AG10803 (cell line): Measurements from ENCODE around the gene CLIC4.

Source experiments
- DNase-seq: peaks from one replicate; pipeline ENCODE4 v3.0.0; 2010; ENCODE audit warnings: low read depth
- H3K4me3 ChIP-seq: 2 replicates; pipeline ENCODE4 v1.5.1; 2011; ENCODE audit warnings: mild to moderate bottlenecking, low read length, control low read depth
- TF ChIP-seq, protein P1 (sequence below): conservative IDR thresholded peaks from 2 replicates; pipeline ENCODE4 v1.5.1; 2011; ENCODE audit warnings: mild to moderate bottlenecking, low read length, control low read depth, inconsistent platforms

The CLIC4 gene

DNA sequence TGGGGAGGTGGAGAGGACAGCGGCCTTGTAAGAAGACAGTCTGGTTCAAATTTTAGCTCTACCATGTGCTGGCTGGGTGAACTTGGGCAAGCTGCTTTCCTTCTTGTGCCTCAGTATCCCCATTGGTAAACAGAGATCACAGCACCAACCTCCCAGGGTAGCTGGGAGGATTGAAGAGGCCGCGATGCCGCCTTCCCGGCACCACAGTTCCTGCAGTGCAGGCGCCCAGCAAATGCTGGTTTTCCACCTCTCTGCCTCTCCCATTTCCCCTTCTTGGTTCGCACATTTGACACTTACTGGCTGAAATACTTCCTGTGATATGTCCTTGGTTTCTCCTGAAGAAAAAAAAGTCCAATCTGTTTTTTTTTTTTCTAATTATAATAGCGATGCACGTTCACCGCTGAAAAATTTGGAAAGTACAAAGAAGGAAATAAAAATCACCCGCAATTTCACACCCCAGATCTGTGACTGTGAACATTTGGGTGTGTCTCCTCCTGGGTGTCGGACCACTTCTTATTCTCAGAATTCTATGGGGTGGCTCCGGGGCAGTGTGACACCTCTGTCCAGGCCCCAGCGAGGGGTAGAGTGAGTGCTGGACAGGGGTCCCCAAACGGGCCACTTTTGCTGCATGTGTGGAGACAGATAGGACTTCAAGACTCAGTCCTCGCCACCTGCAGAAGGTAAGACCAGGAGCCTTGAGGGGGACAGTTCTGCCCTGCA, 111.7 kb downstream of the CLIC4 start:
- TF ChIP-seq, protein P1, sequence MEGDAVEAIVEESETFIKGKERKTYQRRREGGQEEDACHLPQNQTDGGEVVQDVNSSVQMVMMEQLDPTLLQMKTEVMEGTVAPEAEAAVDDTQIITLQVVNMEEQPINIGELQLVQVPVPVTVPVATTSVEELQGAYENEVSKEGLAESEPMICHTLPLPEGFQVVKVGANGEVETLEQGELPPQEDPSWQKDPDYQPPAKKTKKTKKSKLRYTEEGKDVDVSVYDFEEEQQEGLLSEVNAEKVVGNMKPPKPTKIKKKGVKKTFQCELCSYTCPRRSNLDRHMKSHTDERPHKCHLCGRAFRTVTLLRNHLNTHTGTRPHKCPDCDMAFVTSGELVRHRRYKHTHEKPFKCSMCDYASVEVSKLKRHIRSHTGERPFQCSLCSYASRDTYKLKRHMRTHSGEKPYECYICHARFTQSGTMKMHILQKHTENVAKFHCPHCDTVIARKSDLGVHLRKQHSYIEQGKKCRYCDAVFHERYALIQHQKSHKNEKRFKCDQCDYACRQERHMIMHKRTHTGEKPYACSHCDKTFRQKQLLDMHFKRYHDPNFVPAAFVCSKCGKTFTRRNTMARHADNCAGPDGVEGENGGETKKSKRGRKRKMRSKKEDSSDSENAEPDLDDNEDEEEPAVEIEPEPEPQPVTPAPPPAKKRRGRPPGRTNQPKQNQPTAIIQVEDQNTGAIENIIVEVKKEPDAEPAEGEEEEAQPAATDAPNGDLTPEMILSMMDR = no peak
- no peak overlapping the region for H3K4me3 ChIP-seq
- DNase-seq = no peak

DNA sequence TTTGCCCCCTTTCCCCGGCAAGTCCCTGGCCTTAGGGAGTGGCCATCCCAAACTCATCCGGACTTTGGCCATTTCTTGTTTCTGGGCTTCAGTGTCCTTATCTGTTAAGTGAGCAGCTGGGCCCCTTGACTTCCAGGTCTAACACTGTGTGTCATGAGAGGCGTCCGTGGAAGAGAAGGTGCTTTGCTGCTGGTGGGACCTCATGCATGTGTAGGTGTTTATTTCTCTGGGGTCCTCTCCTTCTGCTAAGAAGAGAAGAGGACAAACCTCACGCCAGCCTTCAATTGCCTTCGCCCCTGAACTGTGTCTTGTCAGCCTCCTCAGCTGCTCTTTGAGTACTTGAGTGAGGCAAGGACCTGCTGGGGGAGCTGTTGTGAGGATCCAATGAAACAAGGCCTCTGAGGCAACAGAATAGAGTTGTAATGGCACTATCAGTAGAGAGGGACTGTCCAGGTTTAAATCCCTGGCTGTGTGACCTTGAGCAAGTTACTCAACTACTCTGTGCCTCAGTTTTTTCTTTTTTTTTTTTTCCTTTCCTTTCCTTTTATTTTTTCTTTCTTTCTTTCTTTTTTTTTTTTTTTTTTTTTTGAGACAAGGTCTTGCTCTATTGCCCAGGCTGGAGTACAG, 112.4 kb downstream of the CLIC4 start:
- TF ChIP-seq, protein P1 = no peak
- no peak overlapping the region for H3K4me3 ChIP-seq
- no peak for DNase-seq

DNA sequence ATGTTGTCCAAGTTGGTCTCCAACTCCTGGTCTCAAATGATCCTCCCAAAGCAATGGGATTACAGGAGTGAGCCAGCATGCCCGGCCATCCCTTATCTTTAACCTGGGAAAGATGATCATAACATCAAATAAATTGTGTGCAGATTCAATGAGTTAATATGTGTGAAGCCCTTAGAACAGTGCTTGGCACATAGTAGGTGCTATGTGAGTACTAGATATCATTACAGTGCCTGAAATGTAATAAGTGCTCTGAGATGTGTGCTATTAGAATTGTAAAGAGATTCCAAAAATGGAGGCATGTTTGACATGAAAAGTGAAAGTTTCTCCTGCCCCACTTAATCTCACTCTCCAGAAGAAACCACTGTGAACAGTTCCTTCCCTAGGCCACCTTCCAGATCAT, 113.0 kb downstream of the CLIC4 start:
- TF ChIP-seq, protein P1 = no peak

DNA sequence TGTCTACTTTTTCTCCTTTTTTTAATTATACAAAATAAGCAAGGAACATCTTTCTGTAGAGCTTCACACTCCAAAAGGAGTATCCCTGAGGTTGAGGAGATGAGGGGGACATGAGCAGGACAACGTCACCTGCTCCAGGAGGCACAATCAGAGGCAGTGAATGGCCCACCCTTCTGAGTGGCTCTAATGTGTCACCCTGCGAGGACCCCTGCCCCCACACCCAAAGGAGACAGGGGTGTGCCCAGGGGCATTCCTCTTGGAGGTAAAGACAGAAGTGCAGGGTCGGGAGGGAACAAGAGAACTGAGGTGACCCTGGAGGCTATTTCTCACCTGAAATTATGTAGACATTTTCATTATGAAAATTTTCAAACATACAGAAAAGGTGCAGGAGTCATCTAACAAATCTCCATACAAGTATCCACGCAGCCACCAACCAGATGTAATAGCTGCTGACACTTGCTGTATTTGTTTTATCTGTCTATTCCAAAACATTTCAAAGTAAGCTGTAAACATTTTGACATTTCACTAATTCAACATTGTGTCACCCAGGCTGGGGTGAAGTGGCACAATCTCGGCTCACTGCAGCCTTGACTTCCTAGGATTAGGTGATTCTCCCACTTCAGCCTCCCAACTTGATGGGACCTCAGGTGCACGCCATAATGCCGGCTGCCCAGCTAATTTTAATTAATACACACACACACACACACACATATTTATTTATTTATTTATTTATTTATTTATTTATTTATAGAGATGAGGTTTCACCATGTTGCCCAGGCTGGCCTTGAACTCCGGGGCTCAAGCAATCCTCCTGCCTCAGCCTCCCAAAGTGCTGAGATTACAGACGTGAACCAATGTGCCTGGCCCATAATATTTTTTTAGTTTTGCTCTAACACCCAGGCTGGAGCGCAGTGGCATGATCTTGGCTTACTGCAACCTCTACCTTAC, 114.1 kb downstream of the CLIC4 start:
- TF ChIP-seq, protein P1 = no peak

More for the DNA sequence above, 113.0 kb downstream of the CLIC4 start:
- H3K4me3 ChIP-seq = no peak overlapping the region
- DNase-seq = no peak

DNA sequence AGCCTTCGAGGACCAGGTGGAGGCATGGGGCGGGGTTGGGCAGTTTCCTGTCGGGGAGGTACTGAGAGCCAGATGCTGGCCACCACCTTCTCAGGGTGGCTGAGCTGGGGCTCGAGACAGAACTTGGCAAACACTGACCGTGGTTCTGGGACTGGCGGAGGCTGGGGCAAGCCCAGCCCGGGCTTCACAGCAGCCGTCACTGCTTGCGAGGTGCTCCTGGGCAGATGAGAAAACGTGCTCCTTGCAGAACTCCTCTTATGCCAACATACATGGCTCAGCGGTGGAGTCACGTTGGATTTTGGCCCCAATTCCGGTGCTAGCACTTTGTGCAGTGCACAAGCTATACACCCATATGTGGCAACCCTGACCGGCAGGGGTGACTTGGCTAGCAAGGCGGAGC, 115.6 kb downstream of the CLIC4 start:
- TF ChIP-seq, protein P1 = no peak
- no peak for DNase-seq
- no peak overlapping the region for H3K4me3 ChIP-seq

More for the DNA sequence above, 114.1 kb downstream of the CLIC4 start:
- DNase-seq = no peak
- H3K4me3 ChIP-seq = no peak overlapping the region

DNA sequence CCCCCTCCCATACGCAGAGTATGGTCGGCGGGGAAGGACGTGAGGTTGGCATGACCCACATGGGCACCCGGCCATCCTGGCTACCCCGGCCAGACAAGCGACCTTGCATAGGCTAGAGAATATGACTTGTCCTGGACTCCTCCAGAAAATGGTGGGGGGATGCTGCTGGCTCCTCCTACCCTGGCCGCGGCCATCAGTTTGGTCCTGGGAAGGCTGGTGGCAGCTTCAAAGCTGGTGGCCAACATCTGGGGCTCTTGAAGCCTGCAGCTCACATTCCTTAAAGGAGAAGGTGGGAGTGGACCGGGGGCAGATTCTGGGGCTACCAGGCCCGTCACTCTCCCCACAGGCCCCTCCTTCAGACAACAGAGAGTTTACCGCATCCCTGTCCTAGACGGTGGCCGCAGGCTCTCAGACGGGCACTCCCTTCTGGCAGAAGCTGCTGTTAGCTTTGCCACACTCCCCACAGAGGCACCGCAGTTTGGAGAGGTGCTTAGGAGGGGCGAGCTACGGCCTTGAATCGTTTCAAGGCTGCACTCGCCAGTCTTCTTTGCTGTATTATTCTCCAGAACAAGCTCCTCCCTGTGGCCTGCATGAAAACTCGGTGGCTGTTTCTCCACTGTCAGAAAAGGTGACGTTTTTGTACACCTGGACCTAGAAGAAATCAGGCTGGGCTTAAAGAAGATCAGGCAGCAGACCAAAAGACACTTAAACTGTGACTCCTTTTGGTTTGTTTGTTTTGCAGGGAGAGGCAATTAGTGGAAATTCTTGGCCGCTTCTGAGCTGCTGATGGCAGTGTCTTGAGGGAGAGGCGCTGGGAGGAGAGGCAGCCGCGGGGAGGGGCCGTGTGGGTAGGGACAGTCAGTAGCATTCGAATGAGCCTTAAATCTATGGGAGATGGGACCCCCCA, 116.8 kb downstream of the CLIC4 start:
- no peak for DNase-seq
- TF ChIP-seq, protein P1 = peak; percentile 34
- H3K4me3 ChIP-seq = no peak overlapping the region
